Coronary artery (tissue), 2 donors: ENCODE measurements around the gene TAF5.

ENCODE experiments used
- DNase-seq: peaks from one replicate; pipeline ENCODE4 v3.0.0-alpha.2; 2017; ENCODE audit warnings: low spot score
- H3K27ac ChIP-seq, 2 donors: fragments of 200-600 bp; sonication (generic); one replicate each; pipeline ENCODE4 v1.5.1; 2016 to 2019
- H3K4me3 ChIP-seq: fragments of 200-600 bp; sonication (generic); 2 replicates; pipeline ENCODE4 v1.5.1; 2016; ENCODE audit warnings: mild to moderate bottlenecking, moderate library complexity
- TF ChIP-seq, protein P1 (sequence below): fragments of 200-600 bp; sonication (generic); IDR thresholded peaks from one replicate; pipeline ENCODE4 v1.5.1; 2019; ENCODE audit warnings: antibody characterized with exemption

TAF5 gene

DNA sequence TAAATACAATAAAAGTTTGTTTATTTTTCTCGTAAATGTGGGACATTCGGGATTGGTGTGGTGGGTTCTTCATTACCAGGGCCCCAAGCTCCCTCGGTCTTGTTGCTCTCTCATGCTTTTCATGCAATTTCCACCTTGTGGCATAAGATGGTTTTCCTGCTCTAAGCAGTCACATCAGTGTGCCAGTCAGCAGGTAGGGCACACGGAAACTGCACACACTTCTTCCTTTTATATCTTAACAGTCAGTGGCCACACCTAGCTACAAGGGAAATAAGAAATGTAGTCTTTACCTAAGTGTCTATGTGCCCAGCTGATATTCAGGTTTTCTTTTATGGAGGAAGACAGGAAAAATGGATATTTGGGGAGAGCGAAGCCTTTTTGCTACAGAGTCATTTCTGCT lies 6.5 kb downstream of the TAF5 start:
- Histone ChIP-seq H3K4me3 (no peak overlapping the region), H3K27ac (no peak overlapping the region)
- DNase-seq: no peak
- TF ChIP-seq, protein P1, sequence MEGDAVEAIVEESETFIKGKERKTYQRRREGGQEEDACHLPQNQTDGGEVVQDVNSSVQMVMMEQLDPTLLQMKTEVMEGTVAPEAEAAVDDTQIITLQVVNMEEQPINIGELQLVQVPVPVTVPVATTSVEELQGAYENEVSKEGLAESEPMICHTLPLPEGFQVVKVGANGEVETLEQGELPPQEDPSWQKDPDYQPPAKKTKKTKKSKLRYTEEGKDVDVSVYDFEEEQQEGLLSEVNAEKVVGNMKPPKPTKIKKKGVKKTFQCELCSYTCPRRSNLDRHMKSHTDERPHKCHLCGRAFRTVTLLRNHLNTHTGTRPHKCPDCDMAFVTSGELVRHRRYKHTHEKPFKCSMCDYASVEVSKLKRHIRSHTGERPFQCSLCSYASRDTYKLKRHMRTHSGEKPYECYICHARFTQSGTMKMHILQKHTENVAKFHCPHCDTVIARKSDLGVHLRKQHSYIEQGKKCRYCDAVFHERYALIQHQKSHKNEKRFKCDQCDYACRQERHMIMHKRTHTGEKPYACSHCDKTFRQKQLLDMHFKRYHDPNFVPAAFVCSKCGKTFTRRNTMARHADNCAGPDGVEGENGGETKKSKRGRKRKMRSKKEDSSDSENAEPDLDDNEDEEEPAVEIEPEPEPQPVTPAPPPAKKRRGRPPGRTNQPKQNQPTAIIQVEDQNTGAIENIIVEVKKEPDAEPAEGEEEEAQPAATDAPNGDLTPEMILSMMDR: no peak

DNA sequence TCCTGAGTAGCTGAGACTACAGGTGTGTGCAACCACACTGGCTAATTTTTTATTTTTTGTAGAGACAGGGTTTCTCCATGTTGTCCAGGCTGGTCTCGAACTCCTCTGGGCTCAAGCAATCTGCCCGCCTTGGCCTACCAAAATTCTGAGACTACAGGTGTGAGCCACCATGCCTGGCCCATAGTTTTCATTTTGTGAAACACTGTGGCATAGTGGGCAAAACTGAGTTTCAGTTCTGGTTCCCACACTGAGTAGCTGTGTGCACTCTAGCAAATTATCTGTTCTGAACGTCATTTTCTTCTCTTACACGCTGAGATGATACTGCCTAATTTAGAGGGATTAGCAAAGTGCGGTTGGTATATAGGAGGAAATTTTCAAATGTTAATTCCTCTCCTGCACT lies 15.0 kb downstream of the TAF5 start:
- TF ChIP-seq, protein P1: no peak
- no peak overlapping the region for H3K4me3 ChIP-seq
- no peak for DNase-seq
- no peak overlapping the region for H3K27ac ChIP-seq

- TF ChIP-seq, protein P1: no peak
- no peak for DNase-seq
- H3K4me3 ChIP-seq: no peak overlapping the region
These were observed 26.4 kb downstream of the TAF5 start for GRCh38 chr10:103394180-103394579.

GRCh38 chr10:103395754-103396066 lies 27.9 kb downstream of the TAF5 start:
- H3K4me3 ChIP-seq: peak overlapping the region; percentile 82
- H3K27ac ChIP-seq: peak overlapping the region; percentile 70 to 82
- TF ChIP-seq, protein P1: no peak
- DNase-seq: no peak

More at GRCh38 chr10:103394180-103394579, 26.4 kb downstream of the TAF5 start:
- H3K27ac ChIP-seq: no peak overlapping the region

DNA sequence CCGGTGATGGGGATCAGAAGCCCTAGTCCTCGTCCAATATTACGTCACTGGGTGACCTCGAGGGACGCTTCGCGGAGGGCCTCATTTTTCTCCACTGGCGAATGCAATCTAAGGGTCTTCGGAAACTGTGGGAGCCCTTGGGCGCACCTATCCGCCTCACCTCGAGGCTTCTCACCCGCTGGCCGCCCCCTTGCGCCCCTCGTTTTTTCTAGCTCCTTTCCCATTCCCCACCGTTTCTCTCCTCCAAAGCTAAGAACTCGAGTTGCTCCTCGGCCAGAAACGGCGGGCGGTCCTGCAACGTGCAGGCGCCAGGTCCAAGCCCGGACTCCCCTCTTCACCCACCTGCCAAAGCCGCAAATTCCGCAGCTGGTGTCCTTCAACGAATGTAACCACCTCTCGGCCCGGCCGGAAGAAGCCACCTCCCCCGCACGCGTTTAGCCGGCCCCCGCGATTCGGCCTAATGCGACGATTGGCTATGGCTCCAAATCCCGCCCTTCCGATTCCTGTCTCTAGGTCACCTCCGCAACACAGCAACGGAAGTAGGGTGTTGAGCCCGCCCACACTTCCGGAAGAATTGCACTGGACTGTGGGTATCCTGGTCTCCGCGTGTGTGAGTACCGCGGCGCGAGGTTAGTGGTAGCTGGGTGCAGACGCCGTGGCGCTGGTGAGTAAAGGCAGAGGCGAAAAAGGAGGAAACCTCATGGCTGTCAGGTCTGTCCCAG lies 28.5 kb downstream of the TAF5 start, which contains the start of the genes ATP5MK and PDCD11:
TSS of gene ATP5MK (minus strand) at position 409 of the 722 bp plus-strand sequence. CDS start 4,018 bp downstream, outside the sequence.
TSS of gene PDCD11 (plus strand) at position 560 of the 722 bp plus-strand sequence. CDS start 1,801 bp downstream, outside the sequence.
- peak; percentile 97 for DNase-seq
- Histone ChIP-seq H3K4me3 (peak within 1 kb of the TSS; percentile 82), H3K27ac (peak within 1 kb of the TSS; percentile 70 to 82)
- TF ChIP-seq, protein P1: no peak

DNA sequence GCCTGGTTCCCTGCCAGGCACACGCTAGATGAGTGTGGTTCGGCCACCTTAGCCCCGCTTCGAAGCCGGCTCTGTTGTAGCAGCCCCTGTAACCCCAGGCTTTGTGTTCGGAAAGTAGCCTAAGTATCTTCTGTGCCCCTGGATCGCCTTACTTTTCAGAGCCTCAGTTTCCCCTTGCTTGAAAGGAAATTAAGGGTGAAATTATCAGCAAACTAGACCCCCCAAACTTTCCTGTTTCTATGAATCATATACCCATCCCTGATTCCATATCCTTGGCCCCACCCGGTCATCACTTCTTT lies 29.0 kb downstream of the TAF5 start:
- peak overlapping the region in 1 of 2 donors; percentile 82 for H3K27ac ChIP-seq
- peak overlapping the region; percentile 82 for H3K4me3 ChIP-seq
- DNase-seq: no peak
- TF ChIP-seq, protein P1: no peak

- TF ChIP-seq, protein P1: no peak
- Histone ChIP-seq H3K4me3 (peak overlapping the region; percentile 82), H3K27ac (no peak overlapping the region)
- DNase-seq: no peak
These were observed 29.5 kb downstream of the TAF5 start for GRCh38 chr10:103397191-103397825.
